Psoas muscle (tissue), 8 donors: ENCODE measurements around the gene BAZ2B. TPM values are rescaled to one million over a fixed set of nuclear protein-coding genes. Genes with fewer than 3 reads are reported as not detected.

Experiments used
- ATAC-seq, 4 donors: fragments of 200-7000 bp; cut with Tn5 transposase; one replicate each; pipeline ENCODE4 v1.9.1; 2020; ENCODE audit warnings: moderate library complexity in 3 of 4, mild to moderate bottlenecking in 2 of 4
- DNase-seq, 2 donors: peaks; one replicate each; pipeline ENCODE4 v3.0.0-alpha.2; 2020
- H3K27ac ChIP-seq: fragments of 200-600 bp; one replicate; pipeline ENCODE4 v1.8.0; 2022
- H3K27me3 ChIP-seq, 3 donors: fragments of 200-600 bp in 1 of 3; one replicate each; pipeline versions ENCODE4 v1.6.1 to v1.8.0; 2013 to 2022; ENCODE audit warnings: low read length in 2 of 3, mild to moderate bottlenecking in 2 of 3, moderate library complexity in 1 of 3; ENCODE audit not compliant: insufficient read depth in 3 of 3
- H3K36me3 ChIP-seq, 2 donors: fragments of 200-600 bp in 1 of 2; one replicate each; pipeline versions ENCODE4 v1.6.1 to v1.8.0; 2013 to 2022; ENCODE audit warnings: low read depth in 1 of 2, mild to moderate bottlenecking in 1 of 2, moderate library complexity in 1 of 2; ENCODE audit not compliant: insufficient read depth in 1 of 2
- H3K4me1 ChIP-seq: fragments of 200-600 bp; one replicate; pipeline ENCODE4 v1.8.0; 2022
- H3K4me3 ChIP-seq: fragments of 200-600 bp; one replicate; pipeline ENCODE4 v1.8.0; 2022; ENCODE audit warnings: mild to moderate bottlenecking
- H3K9me3 ChIP-seq: fragments of 200-600 bp; one replicate; pipeline ENCODE4 v1.8.0; 2022
- WGBS, 3 donors: extraction: QIAGEN DNeasy Blood & Tissue Kit; methylation state at CpG; one replicate each; pipeline versions ENCODE4 v1.1.6 to v1.1.7; 2013; 5-methylcytosine and 5-hydroxymethylcytosine counted together
- intact Hi-C, 2 donors: fragments of 100-400 bp; cut with DNase I; formaldehyde crosslinking; loops; one replicate each; pipeline versions ENCODE4 v1.11.0 to v1.14.2; 2022
- polyA plus RNA-seq, 3 donors: library from polyadenylated mRNA; stranded (reverse); fragments of 200-250 nt; gene quantifications; one replicate each; pipeline ENCODE4 v1.2.3, GENCODE V29; 2013
- total RNA-seq, 4 donors: library from RNA; stranded (reverse); fragmentation: NEBNext Ultra II Directional in 2 of 4; extraction: Animal tissue kit (Norgen Biotek cat#: 25700) in 2 of 4; gene quantifications; one replicate each; pipeline versions ENCODE4 v1.2.1 to v1.2.4, GENCODE V29; 2021 to 2023
- TF ChIP-seq, protein P1 (sequence below): fragments of 200-600 bp; IDR thresholded peaks from one replicate; pipeline ENCODE4 v1.8.0; 2022; ENCODE audit warnings: antibody characterized with exemption
- donor health status: healthy with polysubstance abuse.
- donor health status: DM: no; HTN: no; CAD: no; lungs with moderate emphysema.
- donor health status: Bipolar disorder and iron deficiency.
- donor health status: healthy.
- donor health status: DM: yes; HTN: yes; CAD: no.
- donor health status: DM: no; HTN: no; CAD: no.
- donor health status: DM: no; HTN: no; CAD: no.
- donor health status: DM: yes; HTN: yes; CAD: no.

Gene BAZ2B
- total and polyA plus RNA-seq, 7 donors: 7.5 to 27.0 (median 22.7) TPM

DNA sequence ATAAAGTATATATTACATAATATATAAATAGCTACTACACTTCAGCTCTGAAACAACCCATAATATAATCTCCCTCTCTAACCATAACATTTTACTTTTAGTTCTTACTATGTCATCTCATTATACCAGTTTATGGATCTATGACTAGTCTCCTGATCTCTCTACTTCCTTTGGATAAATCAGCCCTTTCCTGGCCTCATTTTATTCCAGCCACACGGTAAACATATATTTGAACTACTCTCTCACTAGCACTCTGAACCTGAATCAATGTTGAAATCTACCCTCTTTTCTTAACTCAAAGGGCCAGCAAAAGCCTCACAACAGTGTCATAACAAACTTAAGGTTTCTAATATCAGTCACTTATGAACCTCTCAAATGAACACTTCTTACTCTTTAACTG is 62.6 kb downstream of the BAZ2B start:
- intact Hi-C loops: no loop called here
- TF ChIP-seq, protein P1, sequence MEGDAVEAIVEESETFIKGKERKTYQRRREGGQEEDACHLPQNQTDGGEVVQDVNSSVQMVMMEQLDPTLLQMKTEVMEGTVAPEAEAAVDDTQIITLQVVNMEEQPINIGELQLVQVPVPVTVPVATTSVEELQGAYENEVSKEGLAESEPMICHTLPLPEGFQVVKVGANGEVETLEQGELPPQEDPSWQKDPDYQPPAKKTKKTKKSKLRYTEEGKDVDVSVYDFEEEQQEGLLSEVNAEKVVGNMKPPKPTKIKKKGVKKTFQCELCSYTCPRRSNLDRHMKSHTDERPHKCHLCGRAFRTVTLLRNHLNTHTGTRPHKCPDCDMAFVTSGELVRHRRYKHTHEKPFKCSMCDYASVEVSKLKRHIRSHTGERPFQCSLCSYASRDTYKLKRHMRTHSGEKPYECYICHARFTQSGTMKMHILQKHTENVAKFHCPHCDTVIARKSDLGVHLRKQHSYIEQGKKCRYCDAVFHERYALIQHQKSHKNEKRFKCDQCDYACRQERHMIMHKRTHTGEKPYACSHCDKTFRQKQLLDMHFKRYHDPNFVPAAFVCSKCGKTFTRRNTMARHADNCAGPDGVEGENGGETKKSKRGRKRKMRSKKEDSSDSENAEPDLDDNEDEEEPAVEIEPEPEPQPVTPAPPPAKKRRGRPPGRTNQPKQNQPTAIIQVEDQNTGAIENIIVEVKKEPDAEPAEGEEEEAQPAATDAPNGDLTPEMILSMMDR: no peak
- no peak overlapping the region for H3K4me3 ChIP-seq
- H3K36me3 ChIP-seq: no peaks in the 10 kb centered on the region
- H3K27ac ChIP-seq: no peak overlapping the region
- ATAC-seq: no peak
- no peaks in the 10 kb centered on the region for H3K9me3 ChIP-seq
- H3K27me3 ChIP-seq: no peaks in the 10 kb centered on the region
- H3K4me1 ChIP-seq: no peaks in the 10 kb centered on the region
- DNase-seq: no peak
- WGBS, 3 donors: 77 to 84% (median 83%) methylated on average over 1 of the region's 1 CpG

DNA sequence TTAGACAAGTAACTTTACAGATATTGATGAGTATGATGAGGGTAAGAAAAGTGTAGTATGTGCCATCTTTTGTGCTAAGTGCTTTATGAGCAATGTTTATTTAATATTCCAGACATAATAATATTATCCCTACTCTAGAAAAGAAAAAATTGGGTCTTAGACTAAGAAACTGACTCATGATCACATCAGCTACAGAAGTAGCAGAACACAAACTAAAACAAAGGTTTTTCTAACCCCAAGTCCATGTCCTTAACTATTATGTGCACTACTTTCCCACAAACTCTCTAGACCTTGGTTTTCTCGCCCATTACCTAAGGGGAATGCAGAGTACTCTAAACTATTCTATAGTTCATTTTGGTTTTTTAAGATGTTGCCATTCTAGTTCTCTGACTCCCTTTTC is 64.5 kb downstream of the BAZ2B start:
- TF ChIP-seq, protein P1: no peak
- Histone ChIP-seq H3K36me3 (no peaks in the 10 kb centered on the region), H3K4me1 (no peaks in the 10 kb centered on the region), H3K27ac (no peak overlapping the region), H3K4me3 (no peak overlapping the region), H3K27me3 (no peaks in the 10 kb centered on the region), H3K9me3 (no peaks in the 10 kb centered on the region)
- WGBS, 3 donors: 94 to 100% (median 96%) methylated on average over 1 of the region's 1 CpG
- intact Hi-C loops: no loop called here
- DNase-seq (no peak), ATAC-seq (no peak)

DNA sequence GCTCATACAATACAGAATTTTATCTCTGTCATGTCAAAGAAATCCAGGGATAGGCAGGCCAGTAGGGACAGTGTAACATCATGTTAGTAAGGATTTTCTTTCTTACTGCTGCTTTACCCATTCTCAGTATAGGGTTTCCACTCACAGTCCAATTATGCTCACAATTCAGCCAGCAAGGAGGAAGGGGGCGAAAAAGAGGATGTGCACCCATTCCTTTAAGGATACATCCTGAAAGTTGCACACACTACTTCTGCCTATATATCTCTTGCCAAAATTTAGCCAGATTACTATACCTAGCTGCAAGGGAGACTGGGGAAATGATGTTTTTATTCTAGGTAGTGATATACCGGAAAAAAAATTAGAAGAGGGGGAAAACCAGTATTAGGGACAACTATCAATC is 66.1 kb downstream of the BAZ2B start:
- Histone ChIP-seq H3K27me3 (no peaks in the 10 kb centered on the region), H3K27ac (no peak overlapping the region), H3K4me1 (no peaks in the 10 kb centered on the region), H3K4me3 (no peak overlapping the region), H3K36me3 (no peaks in the 10 kb centered on the region), H3K9me3 (no peaks in the 10 kb centered on the region)
- DNase-seq: no peak
- WGBS, 3 donors: 95 to 98% (median 97%) methylated on average over 2 of the region's 2 CpGs
- ATAC-seq: no peak
- TF ChIP-seq, protein P1: no peak
- intact Hi-C loops: no loop called here

DNA sequence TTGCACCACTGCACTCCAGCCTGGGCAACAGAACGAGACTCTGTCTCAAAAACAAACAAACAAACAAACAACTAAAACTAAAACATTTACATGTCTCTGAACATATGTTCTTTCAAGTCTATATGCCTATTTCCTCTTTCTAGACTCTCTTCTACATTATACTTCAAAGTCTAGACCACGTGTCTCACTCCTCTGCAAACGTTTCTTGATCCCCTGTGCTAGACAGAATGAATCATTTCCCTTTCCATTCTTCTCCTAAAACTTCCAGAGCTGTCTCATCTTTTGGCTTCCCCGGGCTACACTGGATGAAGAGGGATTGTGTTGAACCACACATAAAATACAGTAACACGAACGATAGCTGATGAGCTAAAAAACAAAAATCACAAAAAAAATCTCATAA is 67.1 kb downstream of the BAZ2B start:
- H3K27ac ChIP-seq: no peak overlapping the region
- no peaks in the 10 kb centered on the region for H3K4me1 ChIP-seq
- WGBS, 3 donors: 86 to 87% (median 87%) methylated on average over 6 of the region's 6 CpGs
- H3K36me3 ChIP-seq: no peaks in the 10 kb centered on the region
- ATAC-seq (no peak), DNase-seq (no peak)
- H3K27me3 ChIP-seq: no peaks in the 10 kb centered on the region
- no peaks in the 10 kb centered on the region for H3K9me3 ChIP-seq
- TF ChIP-seq, protein P1: no peak
- H3K4me3 ChIP-seq: no peak overlapping the region
- intact Hi-C loops: no loop called here

DNA sequence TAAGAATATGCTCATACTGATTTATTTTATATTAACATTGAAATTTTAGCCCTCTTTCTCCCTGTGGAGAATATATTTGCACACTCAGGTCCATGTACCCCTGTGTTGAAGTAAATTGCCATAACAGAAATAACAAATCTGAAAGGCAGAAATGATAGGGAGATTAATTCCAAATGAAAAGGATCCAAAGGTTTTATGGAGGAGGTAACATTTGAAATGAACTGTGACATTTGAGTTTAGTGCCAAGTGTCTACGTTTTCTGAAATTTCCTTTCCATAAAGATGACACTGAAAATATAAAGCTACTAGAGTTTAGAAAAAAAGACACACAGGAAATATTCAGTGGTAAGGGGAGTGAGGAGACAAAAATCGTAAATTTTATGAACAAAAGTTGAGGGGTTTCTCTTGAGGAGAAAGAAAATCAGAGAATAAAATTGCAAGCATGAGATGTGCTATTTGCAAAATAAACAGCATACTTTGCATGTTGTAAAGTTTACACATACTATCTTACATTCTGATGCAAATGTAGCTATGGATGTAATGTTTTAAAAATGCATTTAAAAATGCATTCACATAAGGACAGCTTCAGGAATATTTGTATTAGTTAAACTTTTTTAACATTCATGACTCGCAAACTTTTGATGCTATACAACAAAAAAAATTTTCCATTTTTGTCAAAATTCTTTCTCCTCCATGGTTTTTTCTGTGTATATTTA is 69.5 kb downstream of the BAZ2B start:
- Histone ChIP-seq H3K36me3 (peaks cover 0 to 7% of the 10 kb centered on the region in 2 donors), H3K27me3 (no peaks in the 10 kb centered on the region), H3K4me1 (no peaks in the 10 kb centered on the region), H3K9me3 (no peaks in the 10 kb centered on the region), H3K4me3 (no peak overlapping the region), H3K27ac (no peak overlapping the region)
- WGBS, 3 donors: 67 to 78% (median 71%) methylated on average over 3 of the region's 3 CpGs
- TF ChIP-seq, protein P1: no peak
- intact Hi-C loops: no loop called here
- ATAC-seq (no peak), DNase-seq (no peak)
